Fibroblast of gingiva (primary cell): ENCODE results near the gene CLEC11A.
A peak's percentile ranks its signal among the peaks of the same experiment; 100 is the strongest.
"Not testable (repeated sequence)": the region's sequence is repeated elsewhere in the genome, so short reads cannot be mapped to it uniquely, and the experiment has no call there.

Experiments used
- DNase-seq: peaks from one replicate; pipeline ENCODE4 v3.0.0-alpha.2; 2011; ENCODE audit warnings: low read depth

CLEC11A gene

DNA sequence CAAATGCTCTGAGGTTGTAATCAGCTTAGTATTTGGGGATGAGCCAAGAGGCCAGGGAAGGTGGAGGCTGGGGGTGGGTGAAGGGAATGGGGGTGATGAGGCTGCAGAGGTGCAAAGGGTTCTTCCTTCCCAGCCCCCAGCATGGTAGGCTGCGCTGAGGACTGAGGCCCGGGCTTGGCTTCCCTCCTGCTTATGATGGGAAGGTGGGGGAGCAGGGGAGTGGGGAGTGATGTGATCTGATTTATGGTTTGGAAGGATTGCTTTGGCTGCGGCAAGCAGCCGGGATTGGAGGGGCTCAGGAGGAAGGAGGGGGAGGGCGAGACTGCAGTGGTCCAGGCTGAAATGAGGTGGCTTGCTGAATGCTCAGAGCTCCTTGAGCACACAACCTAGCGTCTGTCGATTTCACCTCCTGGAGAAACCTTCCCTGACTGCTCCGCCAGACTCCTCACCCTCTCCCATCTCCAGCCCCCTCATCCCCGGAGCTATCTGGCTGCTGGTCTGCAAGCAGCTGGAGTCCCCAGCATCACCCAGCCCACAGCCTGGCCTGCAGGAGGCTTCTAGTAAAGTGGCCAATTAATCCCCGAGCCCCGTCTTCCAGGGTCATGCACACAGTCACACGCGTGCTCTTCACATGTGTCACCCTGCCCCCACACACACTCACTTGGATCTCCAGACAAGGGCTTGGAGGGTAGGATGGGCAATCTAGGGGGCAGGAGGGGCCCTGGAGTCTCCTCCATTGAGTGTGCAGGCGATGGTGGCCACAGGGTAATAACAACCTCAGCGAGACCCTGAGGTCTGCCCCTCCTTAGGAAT lies 757 bp upstream of the CLEC11A start:
- DNase-seq = no peak

DNA sequence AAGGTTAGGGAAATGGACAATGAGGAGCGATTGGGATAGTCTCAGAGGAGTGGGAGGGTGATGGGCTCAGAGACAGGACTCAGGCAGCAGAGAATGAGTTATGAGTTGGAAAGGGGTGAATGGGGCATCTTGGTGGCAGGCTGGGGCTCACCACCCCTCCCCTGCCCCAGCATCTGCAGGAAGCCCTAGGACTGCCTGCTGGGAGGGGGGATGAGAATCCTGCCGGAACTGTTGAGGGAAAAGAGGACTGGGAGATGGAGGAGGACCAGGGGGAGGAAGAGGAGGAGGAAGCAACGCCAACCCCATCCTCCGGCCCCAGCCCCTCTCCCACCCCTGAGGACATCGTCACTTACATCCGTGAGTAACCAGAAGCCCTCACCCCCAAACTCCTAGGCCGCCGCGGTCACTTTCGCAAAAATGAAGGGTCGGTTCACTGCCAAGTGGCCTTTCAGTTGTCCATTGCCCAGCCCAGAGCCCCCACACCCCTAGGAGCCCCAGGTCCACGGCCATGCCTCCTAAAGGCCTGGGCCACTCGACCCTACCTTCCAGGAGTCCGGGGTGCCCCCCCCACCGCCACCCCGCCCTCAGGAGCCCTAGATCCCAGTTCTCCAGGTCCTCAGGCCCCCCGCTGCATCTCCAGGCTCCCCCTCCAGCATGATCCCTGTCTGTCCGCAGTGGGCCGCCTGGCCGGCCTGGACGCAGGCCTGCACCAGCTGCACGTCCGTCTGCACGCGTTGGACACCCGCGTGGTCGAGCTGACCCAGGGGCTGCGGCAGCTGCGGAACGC lies 764 bp downstream of the CLEC11A start:
- no peak for DNase-seq

DNA sequence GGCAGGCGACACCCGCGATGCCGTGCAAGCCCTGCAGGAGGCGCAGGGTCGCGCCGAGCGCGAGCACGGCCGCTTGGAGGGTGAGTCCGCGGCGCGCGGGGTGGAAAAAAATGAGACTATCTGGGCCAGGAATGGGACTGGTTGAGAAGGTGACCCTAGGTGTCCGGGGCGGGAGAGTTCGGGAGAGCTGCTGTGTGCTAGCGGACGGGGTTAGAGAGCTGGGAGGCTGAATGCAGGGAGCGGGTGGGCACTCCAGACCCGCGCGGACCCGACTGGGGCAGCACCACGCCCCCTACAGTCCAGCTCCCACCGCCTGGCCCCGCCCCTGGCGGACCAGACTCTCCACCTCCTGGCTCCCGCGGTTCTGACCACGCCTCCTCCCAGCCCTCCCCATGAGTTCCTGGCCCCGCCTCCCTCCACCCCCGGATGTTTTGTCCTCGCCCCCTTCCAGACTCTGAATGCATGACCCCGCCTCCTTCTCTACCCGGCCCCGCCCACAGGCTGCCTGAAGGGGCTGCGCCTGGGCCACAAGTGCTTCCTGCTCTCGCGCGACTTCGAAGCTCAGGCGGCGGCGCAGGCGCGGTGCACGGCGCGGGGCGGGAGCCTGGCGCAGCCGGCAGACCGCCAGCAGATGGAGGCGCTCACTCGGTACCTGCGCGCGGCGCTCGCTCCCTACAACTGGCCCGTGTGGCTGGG lies 1.5 kb downstream of the CLEC11A start:
- peak; percentile 99 for DNase-seq

DNA sequence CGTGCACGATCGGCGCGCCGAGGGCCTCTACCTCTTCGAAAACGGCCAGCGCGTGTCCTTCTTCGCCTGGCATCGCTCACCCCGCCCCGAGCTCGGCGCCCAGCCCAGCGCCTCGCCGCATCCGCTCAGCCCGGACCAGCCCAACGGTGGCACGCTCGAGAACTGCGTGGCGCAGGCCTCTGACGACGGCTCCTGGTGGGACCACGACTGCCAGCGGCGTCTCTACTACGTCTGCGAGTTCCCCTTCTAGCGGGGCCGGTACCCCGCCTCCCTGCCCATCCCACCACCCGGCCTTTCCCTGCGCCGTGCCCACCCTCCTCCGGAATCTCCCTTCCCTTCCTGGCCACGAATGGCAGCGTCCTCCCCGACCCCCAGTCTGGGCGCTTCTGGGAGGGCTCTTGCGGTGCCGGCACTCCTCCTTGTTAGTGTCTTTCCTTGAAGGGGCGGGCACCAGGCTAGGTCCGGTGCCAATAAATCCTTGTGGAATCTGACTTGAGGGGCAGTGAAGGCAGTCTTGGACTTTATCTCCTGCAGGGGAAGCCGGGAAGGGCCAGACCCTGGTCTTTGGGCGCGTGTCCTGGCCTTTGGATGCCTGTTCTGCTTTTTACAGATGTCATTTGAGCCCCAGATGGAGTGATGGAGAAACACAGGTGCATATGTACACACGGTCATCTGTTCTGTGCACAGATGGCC lies 2.2 kb downstream of the CLEC11A start:
- no peak for DNase-seq

DNA sequence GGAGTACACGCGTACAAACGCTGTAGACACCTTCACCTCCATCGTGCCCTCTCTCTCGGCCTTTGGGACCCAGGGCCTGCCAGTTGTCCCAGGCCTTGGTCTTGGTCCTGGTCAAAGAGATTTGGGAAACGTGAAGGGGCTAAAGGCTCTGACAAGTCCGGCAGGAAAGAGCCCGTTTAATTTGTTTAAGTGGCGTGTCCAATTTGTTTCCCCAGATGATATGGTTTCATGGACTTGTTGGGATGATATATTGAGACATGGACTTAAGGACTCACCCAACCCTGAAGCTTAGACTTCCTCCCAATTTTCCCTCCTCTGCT lies 2.7 kb downstream of the CLEC11A start:
- DNase-seq = no peak

DNA sequence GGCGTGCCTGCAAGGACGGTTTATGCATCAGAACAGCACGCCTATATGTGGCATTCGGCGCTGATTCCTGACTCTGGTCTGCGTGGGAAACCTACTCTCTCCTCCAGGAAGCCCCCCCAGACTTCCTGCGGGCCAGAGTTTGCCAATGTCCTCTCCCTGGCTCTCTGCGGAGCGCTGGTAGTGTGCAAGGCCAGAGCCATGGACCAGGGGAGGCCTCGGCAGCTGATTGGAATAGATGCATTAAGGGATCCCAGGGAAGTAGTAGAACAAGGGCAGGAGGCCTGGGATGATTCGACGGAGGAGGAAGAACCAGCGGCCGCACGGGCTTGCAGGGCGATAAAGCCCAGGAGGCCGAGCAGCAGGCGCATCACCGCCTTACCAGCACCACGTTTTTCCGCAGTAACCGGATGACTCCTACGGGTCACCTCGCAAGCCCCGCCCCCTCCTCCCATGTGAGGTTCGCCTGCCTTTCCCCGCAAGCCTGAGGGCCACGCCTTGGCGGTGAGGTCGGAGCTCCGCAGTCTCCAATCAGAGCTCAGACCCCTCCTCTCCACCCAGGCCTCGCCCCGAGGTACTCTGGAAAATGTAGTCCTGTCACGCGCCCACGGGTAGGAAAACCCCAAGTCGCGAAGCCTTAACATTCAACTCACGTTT lies 5.0 kb downstream of the CLEC11A start:
- DNase-seq = peak; percentile 50

DNA sequence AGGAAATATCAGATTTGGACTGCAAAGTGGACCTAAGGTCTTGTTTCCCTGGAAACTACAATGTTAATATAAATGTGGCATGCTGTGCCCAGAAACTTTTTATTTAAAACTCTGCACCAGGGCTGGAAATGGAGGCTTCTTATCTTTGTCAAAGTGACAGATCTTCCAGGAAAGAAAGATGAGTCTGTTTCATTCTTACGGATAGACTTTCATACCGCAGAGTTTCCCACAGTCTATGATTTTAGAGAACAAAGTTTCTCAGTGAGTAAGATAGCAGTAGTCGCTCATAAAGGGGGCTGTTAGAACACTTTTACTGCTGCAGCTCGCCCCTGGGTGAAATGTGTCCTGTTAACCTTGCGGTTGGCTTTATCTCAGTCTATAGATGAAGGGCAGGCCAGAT lies 6.7 kb downstream of the CLEC11A start:
- no peak for DNase-seq

DNA sequence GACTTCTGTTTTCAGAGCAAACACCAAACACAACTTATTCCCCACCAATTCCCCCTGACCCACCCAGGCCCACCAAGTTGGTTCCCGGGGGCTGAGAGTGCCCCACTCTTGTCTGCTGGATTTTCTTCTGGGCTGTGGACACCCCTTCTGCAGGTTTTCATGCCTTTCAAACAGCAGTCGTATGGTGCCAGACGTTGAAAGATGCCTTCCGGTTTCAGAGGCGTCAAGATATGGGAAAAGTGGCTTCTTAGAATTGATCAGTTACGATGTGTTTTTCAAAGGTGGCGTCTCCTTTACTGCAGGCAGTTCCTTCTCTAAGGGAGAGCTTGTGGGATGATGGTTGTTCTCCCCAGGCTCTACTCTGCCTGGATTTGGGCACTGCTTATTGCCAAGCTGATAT lies 12.7 kb downstream of the CLEC11A start:
- no peak for DNase-seq

DNA sequence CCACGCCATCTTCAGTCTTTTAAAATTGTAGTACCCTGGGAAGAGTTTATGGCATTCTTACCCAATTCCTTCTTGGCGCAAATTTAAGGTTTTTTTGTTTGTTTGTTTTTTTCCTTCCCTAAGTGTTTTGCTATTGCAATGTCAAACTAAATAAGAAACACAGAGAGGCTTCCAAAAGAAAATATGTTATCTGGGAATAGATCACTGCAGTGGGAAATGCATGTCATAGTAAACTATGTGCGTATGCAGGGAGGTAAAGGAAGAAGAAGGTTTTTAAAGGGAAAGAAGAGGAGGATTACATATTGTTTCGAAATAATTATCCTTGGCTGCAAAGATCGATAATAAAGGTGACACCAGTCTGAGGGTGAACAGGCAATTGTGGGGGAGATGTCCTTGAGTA lies 13.2 kb downstream of the CLEC11A start:
- DNase-seq = no peak

DNA sequence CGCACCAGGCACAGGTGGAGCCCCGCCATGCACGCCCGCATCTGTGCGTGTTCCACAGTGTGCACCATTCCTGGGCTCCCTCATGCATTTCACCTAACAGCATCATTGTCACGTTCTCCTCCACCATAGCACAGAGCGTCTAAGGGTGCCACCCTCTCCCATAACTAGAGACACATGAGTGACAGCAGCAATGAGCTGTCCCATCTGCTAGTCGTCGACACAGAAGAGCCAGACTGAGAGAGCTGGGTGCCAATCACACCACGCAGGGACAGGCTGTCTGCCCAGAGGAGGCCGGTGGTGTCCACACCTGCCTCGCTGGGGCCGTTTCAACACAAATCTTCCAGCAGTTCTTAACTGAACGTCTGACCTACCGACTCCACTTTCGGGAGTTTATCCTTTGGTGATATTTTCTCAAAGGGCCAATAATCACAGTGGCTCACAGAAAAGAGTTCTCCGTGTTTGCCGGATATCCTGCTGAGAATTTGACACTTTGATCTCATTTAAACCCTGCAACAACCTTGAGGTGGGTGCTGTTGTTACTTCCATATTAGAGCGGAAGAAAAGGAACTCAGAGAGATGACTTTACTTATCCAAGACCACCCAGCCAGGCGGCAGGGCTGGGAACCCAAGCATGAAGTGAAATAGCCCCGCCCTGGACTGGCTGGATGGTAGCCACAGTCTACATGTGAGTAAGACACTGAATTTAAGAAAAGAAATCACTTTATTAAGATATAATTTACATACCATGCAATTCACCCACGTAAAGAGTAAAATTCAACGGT lies 16.2 kb downstream of the CLEC11A start:
- DNase-seq = no peak

DNA sequence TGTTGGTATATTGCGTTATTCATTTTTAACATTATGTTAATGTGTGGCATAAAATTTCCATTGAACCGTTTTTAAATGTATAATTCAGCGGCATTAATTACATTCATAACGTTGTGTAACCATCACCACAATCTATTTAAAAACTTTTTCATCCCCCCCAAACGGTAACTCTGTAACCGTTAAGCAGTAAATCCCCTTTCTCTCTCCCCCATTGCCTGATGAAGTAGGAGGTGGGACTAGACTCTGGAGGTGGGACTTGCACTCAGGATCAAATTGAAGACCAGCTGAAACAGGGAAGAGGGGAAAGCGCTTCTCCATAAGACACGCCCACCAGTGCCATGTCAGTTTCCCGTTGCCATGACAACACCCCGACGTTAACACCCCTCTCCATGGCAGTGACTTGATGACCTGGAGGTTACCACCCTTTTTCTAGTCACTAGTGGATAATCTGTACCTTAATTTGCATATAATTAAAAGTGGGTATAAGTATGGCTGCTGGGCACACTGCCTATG lies 16.8 kb downstream of the CLEC11A start:
- DNase-seq = no peak

DNA sequence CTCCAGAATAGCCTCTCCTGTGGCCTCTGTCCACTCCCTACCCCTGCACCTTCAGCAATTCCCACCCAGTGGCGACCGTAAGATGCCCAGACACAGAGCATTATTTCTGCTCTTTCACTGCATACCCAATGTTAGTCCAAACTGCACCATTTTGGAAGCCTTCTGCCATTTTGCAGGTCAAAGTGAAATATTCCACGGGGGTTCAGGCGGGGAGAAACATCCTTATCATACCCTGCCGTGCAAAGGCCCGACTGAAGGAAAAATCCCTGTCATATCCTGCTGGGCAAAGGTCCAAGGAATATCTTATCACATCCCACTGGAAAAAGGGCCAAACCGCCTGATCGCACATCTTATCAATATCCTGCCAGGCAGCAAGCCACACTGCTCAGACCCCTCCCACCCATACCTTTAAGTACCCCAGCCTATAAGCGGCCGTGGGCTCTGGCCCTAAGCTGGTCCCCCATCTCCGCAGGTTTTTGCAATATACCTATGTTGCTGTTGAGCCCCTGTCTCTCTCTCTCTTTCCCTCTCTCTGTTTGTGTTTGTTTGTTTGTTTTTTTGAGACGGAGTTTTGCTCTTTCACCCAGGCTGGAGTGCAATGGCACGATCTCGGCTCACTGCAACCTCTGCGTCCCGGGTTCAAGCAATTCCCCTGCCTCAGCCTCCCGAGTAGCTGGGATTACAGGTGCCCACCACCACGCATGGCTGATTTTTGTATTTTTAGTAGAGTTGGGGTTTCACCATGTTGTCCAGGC lies 18.2 kb downstream of the CLEC11A start:
- DNase-seq = no peak

DNA sequence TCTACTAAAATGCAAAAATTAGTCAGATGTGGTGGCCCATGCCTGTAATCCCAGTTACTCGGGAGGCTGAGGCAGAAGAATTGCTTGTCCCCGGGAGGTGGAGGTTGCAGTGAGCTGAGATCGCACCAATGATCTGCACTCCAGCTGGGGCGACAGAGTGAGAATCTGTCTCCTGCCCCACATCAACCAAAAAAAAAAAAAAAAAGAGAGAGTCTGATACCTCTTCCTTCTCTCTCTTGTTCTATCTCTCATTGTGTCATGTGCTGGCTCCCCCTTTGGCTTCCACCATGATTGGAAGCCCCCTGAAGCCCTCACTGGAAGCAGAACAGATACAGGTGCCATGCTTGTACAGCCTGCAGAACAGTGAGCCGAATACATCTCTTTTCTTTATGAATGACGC lies 20.4 kb downstream of the CLEC11A start:
- DNase-seq = no peak

DNA sequence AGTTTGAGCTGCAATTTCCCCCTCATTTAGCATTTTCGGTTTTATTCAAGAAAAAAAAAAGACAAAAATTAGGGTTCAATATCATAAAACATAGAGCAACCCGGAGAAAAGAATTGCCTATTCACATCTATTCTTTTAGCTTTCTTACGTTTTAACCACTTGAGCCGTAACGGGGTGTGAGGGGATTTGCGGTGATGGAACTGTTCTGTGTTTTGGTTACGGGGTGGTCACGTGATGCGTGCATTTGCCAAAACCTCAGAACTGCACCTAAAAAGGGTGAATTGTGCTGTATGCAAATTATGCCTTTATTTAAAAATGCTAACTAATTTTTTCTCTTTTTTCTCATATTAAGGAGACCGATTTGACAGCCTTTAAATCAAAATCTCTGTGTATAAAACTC lies 22.1 kb downstream of the CLEC11A start:
- DNase-seq = no peak

DNA sequence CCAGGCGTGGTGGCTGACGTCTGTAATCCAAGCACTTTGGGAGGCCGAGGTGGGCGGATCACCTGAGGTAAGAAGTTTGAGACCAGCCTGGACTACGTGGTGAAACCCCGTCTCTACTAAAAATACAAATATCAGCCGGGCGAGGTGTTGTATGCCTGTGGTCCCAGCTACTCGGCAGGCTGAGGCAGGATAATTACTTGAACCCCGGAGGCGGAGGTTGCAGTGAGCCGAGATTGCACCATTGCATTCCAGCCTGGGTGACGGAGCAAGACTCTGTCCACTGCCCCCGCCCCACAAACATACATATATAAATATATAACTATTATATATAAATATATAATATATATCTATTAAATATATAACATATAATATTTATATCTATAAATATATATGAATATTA lies 24.0 kb downstream of the CLEC11A start:
- not testable (repeated sequence) for DNase-seq

DNA sequence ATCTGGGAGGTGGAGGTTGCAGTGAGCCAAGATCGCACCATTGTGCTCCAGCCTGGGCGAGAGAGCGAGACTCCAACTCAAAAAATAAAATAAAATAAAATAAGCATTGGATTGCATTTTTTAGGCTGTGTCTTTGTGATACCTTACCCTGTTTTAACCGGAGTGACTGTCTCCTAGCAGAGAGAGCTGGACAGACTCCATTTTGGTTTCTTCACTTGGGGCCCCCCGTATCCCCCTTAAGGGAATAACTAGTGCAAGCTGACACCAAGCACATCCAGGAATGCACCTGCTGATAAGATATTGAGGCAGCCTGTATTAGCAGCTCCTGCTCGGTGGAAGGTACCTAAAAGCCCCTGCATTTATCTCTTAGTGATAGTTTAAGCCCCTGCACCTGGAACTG lies 26.3 kb downstream of the CLEC11A start:
- no peak for DNase-seq

DNA sequence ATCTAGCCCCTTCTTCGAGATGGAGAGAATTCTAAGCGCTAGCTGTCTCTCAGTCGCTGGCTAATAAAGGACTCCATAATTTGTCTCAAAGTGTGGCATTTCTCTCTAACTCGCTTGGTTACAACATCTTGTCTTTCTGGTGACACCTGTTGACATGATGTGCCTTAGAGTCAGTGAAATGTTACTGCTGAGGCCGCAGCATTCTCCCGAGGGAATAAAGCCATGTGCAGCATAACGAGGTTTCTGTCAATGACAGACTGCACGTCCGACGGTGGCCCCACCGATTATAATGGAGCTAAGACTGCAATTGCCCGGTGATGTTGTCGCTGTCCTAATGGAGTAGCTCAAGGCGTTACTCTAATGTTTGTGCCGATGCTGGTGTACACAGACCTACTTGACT lies 26.8 kb downstream of the CLEC11A start:
- DNase-seq = no peak

DNA sequence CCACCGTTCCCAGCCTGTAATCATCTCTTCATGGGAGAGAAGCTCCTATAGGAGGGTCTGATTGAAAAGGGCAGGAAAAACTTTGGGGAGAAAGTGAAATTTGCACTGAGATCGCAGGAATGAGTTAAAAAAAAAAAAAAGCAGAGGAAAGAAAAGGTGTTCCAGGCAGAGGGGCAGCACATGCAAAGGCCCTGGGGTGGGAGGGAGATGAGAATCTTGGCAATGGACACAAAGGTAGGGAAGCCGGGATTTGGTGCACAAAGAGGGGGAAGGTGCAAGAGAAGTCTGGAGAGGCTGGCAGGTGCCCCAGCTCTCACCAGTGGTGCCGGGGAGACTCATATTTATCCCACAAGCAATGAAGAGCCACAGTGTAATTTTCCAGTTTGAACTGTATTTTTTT lies 30.7 kb downstream of the CLEC11A start:
- DNase-seq = no peak

DNA sequence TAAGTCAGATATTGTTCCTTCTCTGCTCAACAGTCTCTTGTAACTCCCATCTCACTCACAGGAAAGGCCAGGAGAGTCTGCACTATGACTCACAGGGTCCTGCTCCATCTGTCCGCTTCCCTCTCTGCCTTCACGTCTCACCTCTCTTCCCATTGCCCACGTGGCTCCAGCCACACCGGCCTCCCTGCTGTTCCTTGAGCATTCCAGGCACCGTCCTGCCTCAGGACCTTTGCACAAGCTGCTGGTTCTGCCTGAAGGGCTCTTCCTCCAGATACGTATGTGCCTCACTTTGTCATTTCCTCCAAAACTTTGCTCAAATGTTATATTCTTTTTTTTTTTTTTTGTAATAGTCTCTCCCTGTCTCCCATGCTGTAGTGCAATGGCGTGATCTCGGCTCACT lies 33.1 kb downstream of the CLEC11A start:
- DNase-seq = not testable (repeated sequence)

DNA sequence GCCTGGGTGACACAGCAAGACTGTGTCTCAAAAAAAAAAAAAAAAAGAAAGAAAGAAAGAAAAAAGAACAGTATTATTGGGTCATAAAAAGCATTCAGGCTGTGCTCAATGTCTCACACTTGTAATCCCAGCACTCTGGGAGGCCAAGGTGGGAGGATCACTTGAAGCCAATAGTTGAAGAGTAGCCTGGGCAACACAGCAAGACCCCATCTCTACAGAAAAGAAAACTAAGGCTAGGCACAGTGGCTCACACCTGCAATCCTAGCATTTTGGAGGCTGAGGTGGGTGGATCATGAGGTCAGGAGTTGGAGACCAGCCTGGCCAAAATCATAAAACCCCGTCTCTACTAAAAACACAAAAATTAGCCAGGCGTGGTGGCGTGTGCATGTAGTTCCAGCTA lies 34.5 kb downstream of the CLEC11A start:
- DNase-seq = not testable (repeated sequence)
